HL-60 (cell line): ENCODE data around the gene GRIN2C.

Experiments used
- DNase-seq, 2 experiments: peaks; one replicate each; pipeline ENCODE4 v3.0.0-alpha.2; 2010 to 2020; ENCODE audit warnings: low read depth in 1 of 2, low spot score in 1 of 2
- H3K27ac ChIP-seq: fragments of 250-450 bp; sonication (Bioruptor Pico); replicated peaks from 2 replicates; pipeline ENCODE4 v1.5.1; 2020; ENCODE audit warnings: mild to moderate bottlenecking, moderate library complexity
- H3K27me3 ChIP-seq: fragments of 250-450 bp; sonication (Bioruptor Pico); 2 replicates; pipeline ENCODE4 v1.5.1; 2021; ENCODE audit warnings: mild to moderate bottlenecking, moderate library complexity; ENCODE audit not compliant: insufficient read depth, poor library complexity, severe bottlenecking
- H3K4me3 ChIP-seq: replicated peaks from 2 replicates; pipeline ENCODE4 v1.5.1; 2011; ENCODE audit warnings: mild to moderate bottlenecking, control low read depth, low read length; ENCODE audit not compliant: insufficient read depth
- CTCF ChIP-seq: IDR thresholded peaks from one replicate; pipeline ENCODE4 v1.5.1; 2011; ENCODE audit warnings: low read length, control low read depth, inconsistent platforms; ENCODE audit not compliant: insufficient read depth
- GABPA ChIP-seq: IDR thresholded peaks from 2 replicates; pipeline ENCODE4 v1.6.1; 2012; ENCODE audit warnings: low read depth
- POLR2AphosphoS5 ChIP-seq: IDR thresholded peaks from 2 replicates; pipeline ENCODE4 v1.6.1; 2012; ENCODE audit warnings: low read depth
- SPI1 ChIP-seq: IDR thresholded peaks from 2 replicates; pipeline ENCODE4 v1.6.1; 2012; ENCODE audit warnings: low read depth, mild to moderate bottlenecking, borderline replicate concordance
- TF ChIP-seq, protein P1 (sequence below): IDR thresholded peaks from 2 replicates; pipeline ENCODE4 v1.6.1; 2012; ENCODE audit warnings: low read depth; ENCODE audit not compliant: insufficient replicate concordance

Gene GRIN2C

GRCh38 chr17:74863420-74864296 lies 4.0 kb upstream of the GRIN2C start:
- no peak for TF ChIP-seq GABPA
- no peak for TF ChIP-seq SPI1
- TF ChIP-seq POLR2AphosphoS5, result no peak
- TF ChIP-seq, protein P1, sequence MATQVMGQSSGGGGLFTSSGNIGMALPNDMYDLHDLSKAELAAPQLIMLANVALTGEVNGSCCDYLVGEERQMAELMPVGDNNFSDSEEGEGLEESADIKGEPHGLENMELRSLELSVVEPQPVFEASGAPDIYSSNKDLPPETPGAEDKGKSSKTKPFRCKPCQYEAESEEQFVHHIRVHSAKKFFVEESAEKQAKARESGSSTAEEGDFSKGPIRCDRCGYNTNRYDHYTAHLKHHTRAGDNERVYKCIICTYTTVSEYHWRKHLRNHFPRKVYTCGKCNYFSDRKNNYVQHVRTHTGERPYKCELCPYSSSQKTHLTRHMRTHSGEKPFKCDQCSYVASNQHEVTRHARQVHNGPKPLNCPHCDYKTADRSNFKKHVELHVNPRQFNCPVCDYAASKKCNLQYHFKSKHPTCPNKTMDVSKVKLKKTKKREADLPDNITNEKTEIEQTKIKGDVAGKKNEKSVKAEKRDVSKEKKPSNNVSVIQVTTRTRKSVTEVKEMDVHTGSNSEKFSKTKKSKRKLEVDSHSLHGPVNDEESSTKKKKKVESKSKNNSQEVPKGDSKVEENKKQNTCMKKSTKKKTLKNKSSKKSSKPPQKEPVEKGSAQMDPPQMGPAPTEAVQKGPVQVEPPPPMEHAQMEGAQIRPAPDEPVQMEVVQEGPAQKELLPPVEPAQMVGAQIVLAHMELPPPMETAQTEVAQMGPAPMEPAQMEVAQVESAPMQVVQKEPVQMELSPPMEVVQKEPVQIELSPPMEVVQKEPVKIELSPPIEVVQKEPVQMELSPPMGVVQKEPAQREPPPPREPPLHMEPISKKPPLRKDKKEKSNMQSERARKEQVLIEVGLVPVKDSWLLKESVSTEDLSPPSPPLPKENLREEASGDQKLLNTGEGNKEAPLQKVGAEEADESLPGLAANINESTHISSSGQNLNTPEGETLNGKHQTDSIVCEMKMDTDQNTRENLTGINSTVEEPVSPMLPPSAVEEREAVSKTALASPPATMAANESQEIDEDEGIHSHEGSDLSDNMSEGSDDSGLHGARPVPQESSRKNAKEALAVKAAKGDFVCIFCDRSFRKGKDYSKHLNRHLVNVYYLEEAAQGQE, result no peak
- TF ChIP-seq CTCF, result no peak
- Histone ChIP-seq H3K4me3 (no peak overlapping the region), H3K27ac (no peak overlapping the region), H3K27me3 (peaks cover 29% of the 10 kb centered on the region)
- DNase-seq, result no peak

GRCh38 chr17:74862919-74863318 lies 3.2 kb upstream of the GRIN2C start:
- Histone ChIP-seq H3K27ac (no peak overlapping the region), H3K27me3 (peaks cover 32% of the 10 kb centered on the region), H3K4me3 (no peak overlapping the region)
- TF ChIP-seq SPI1 (no peak), GABPA (no peak), CTCF (no peak), POLR2AphosphoS5 (no peak)
- TF ChIP-seq, protein P1, result no peak
- no peak for DNase-seq

GRCh38 chr17:74862108-74862901 lies 2.6 kb upstream of the GRIN2C start:
- Histone ChIP-seq H3K27me3 (peaks cover 36% of the 10 kb centered on the region), H3K4me3 (no peak overlapping the region), H3K27ac (no peak overlapping the region)
- DNase-seq, result peak; percentile 41 to 69
- TF ChIP-seq CTCF, result peak; percentile 48
- TF ChIP-seq, protein P1, result no peak
- TF ChIP-seq POLR2AphosphoS5, result no peak
- TF ChIP-seq SPI1, result no peak
- TF ChIP-seq GABPA, result no peak
